ENCODE results near the gene MCAT. TPM values are rescaled to one million over a fixed set of nuclear protein-coding genes. Genes with fewer than 3 reads are reported as not detected.
"Not testable (repeated sequence)": the region's sequence is repeated elsewhere in the genome, so short reads cannot be mapped to it uniquely, and the experiment has no call there.

The MCAT gene
- total and polyA plus RNA-seq, 11 donors: 13.4 to 32.6 (median 15.7) TPM

GRCh38 chr22:43150731-43151206, 7.6 kb upstream of the MCAT start:
- DNase-seq (no peak), ATAC-seq (peak in 2 of 4 donors; percentile 1)
- no peaks in the 10 kb centered on the region for H3K27me3 ChIP-seq
- peak overlapping the region in 11 of 12 donors; percentile 77 to 96 (median 89) for H3K27ac ChIP-seq
- intact Hi-C loops (cut with DNase I): no loop called here
- peaks cover 0 to 59% (median 22%) of the 10 kb centered on the region in 12 donors for H3K4me1 ChIP-seq
- TF ChIP-seq POLR2A (IDR thresholded peaks at IDR 0.05): no peak
- TF ChIP-seq CTCF (IDR thresholded peaks at IDR 0.05): no peak
- H3K9me3 ChIP-seq: no peaks in the 10 kb centered on the region
- peak overlapping the region; percentile 27 to 98 (median 90) for H3K4me3 ChIP-seq
- 73 to 79% (median 75%) methylated on average over 12 to 15 of the region's 15 CpGs for WGBS, 4 donors
- peaks cover 0 to 8% (median 0%) of the 10 kb centered on the region in 9 donors for H3K36me3 ChIP-seq

GRCh38 chr22:43148581-43148980, 5.4 kb upstream of the MCAT start:
- no peak overlapping the region for H3K4me3 ChIP-seq
- intact Hi-C loops (cut with DNase I): no loop called here
- H3K4me1 ChIP-seq: peaks cover 0 to 41% (median 20%) of the 10 kb centered on the region in 12 donors
- DNase-seq (peak in 2 of 5 donors; percentile 54 to 77), ATAC-seq (no peak)
- WGBS, 4 donors: 59 to 87% (median 65%) methylated on average over 4 to 6 of the region's 6 CpGs
- TF ChIP-seq CTCF (IDR thresholded peaks at IDR 0.05) (no peak), POLR2A (IDR thresholded peaks at IDR 0.05) (no peak)
- no peaks in the 10 kb centered on the region for H3K36me3 ChIP-seq
- H3K27ac ChIP-seq: peak overlapping the region in 1 of 12 donors; percentile 81
- no peaks in the 10 kb centered on the region for H3K27me3 ChIP-seq
- H3K9me3 ChIP-seq: no peaks in the 10 kb centered on the region

GRCh38 chr22:43147821-43148220, 4.6 kb upstream of the MCAT start:
- DNase-seq: peak in 1 of 5 donors; percentile 51
- no peak for ATAC-seq
- intact Hi-C loops (cut with DNase I): no loop called here
- no peak for TF ChIP-seq POLR2A (IDR thresholded peaks at IDR 0.05)
- no peak for TF ChIP-seq CTCF (IDR thresholded peaks at IDR 0.05)
- no peaks in the 10 kb centered on the region for H3K36me3 ChIP-seq
- peaks cover 0 to 40% (median 21%) of the 10 kb centered on the region in 12 donors for H3K4me1 ChIP-seq
- peak overlapping the region in 1 of 12 donors; percentile 13 for H3K4me3 ChIP-seq
- peak overlapping the region in 2 of 12 donors; percentile 24 to 81 for H3K27ac ChIP-seq
- no peaks in the 10 kb centered on the region for H3K27me3 ChIP-seq
- 62 to 68% (median 67%) methylated on average over 8 of the region's 8 CpGs for WGBS, 4 donors
- no peaks in the 10 kb centered on the region for H3K9me3 ChIP-seq

GRCh38 chr22:43146332-43146731, 3.1 kb upstream of the MCAT start:
- 87 to 91% (median 88%) methylated on average over 15 of the region's 15 CpGs for WGBS, 4 donors
- intact Hi-C loops (cut with DNase I): not testable (repeated sequence)

GRCh38 chr22:43145371-43145770, 2.2 kb upstream of the MCAT start:
- ATAC-seq; intact Hi-C loops (cut with DNase I): not testable (repeated sequence)
- 91 to 93% (median 92%) methylated on average over 8 of the region's 8 CpGs for WGBS, 4 donors

More at GRCh38 chr22:43146332-43146731, 3.1 kb upstream of the MCAT start:
- Histone ChIP-seq H3K4me1 (peaks cover 0 to 43% (median 20%) of the 10 kb centered on the region in 12 donors), H3K27ac (peak overlapping the region in 1 of 12 donors; percentile 81)
- not testable (repeated sequence) for H3K9me3 ChIP-seq, DNase-seq, H3K27me3 ChIP-seq, H3K36me3 ChIP-seq, H3K4me3 ChIP-seq, ATAC-seq

More at GRCh38 chr22:43145371-43145770, 2.2 kb upstream of the MCAT start:
- Histone ChIP-seq H3K4me1 (peaks cover 0 to 35% (median 18%) of the 10 kb centered on the region in 12 donors), H3K36me3 (peaks cover 0 to 11% (median 7%) of the 10 kb centered on the region in 9 donors)
- not testable (repeated sequence) for DNase-seq, H3K9me3 ChIP-seq, H3K27ac ChIP-seq, H3K27me3 ChIP-seq, H3K4me3 ChIP-seq
